Testis (tissue), 3 donors: ENCODE measurements around the gene FBH1. TPM values are rescaled to one million over a fixed set of nuclear protein-coding genes. Genes with fewer than 3 reads are reported as not detected.

Source experiments
- DNase-seq: peaks from one replicate; pipeline ENCODE4 v3.0.0-alpha.2; 2019
- H3K27ac ChIP-seq, 2 donors: fragments of 200-600 bp; sonication (generic); one replicate each; pipeline ENCODE4 v1.5.1; 2019
- H3K27me3 ChIP-seq: fragments of 200-600 bp; sonication (generic); one replicate; pipeline ENCODE4 v1.5.1; 2019
- H3K36me3 ChIP-seq: fragments of 200-600 bp; sonication (generic); one replicate; pipeline ENCODE4 v1.5.1; 2017; ENCODE audit warnings: low read depth; ENCODE audit errors: missing control alignments
- H3K4me1 ChIP-seq: fragments of 200-600 bp; sonication (generic); one replicate; pipeline ENCODE4 v1.5.1; 2019
- H3K4me3 ChIP-seq, 2 donors: fragments of 200-600 bp; sonication (generic); one replicate each; pipeline ENCODE4 v1.5.1; 2017 to 2019
- H3K9me3 ChIP-seq: fragments of 200-600 bp; sonication (generic); one replicate; pipeline ENCODE4 v1.5.1; 2017
- POLR2A ChIP-seq: fragments of 450-650 bp; IDR thresholded peaks from one replicate; pipeline ENCODE4 v1.6.1; 2017; ENCODE audit warnings: antibody characterized with exemption, mild to moderate bottlenecking, moderate library complexity
- WGBS, 2 donors: methylation state at CpG; one replicate each; pipeline ENCODE4 v1.1.5; 2018; 5-methylcytosine and 5-hydroxymethylcytosine counted together
- intact Hi-C: fragments of 100-400 bp; cut with DNase I; formaldehyde crosslinking; loops from one replicate; pipeline ENCODE4 v1.15.1; 2023; ENCODE audit warnings: low total_unique reads
- polyA plus RNA-seq: library from polyadenylated mRNA; stranded (reverse); fragments of 350-450 nt; fragmentation: Illumina TruSeq; extraction: RNeasy Lipid Tissue Mini Kit (QIAGEN cat#74804); gene quantifications from one replicate; pipeline ENCODE4 v1.2.3, GENCODE V29; 2014; ENCODE audit warnings: low read depth, low replicate concordance; ENCODE audit not compliant: insufficient read depth
- total RNA-seq, 2 donors: library from RNA; depleted of rRNA; stranded (reverse); fragments of >200 nt; gene quantifications; one replicate each; pipeline ENCODE4 v1.2.3, GENCODE V29; 2016
- TF ChIP-seq, protein P1 (sequence below), 3 experiments: fragments of 450-650 bp in 2 of 3; fragments of 200-600 bp in 1 of 3; sonication (generic) in 1 of 3; IDR thresholded peaks; one replicate each; pipeline ENCODE4 v1.5.1; 2016 to 2019; ENCODE audit warnings: antibody characterized with exemption in 3 of 3, mild to moderate bottlenecking in 2 of 3, moderate library complexity in 1 of 3

Gene FBH1
- total and polyA plus RNA-seq, 3 donors from 2014 or later = 91.6 to 203 (median 174) TPM

DNA sequence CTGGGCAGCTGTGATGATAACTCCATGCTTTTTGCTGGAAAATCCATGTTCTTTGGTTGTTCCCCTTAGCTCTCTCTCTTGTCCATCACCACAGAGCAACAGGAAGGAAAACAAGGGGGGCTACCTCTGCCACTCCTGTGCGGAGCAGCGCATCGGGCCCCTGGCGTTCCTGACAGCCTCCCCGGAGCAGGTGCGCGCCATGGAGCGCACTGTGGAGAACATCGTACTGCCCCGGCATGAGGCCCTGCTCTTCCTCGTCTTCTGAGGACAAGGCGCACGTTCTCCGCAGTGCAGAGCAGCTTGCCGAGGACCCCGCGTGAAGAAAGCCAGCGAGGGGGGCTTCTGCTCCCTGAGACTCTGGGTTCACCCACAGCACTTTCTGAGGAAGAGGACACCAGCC lies 47.0 kb downstream of the FBH1 start:
- no peak overlapping the region for H3K4me3 ChIP-seq
- H3K27me3 ChIP-seq = no peaks in the 10 kb centered on the region
- H3K36me3 ChIP-seq = no peaks in the 10 kb centered on the region
- no peaks in the 10 kb centered on the region for H3K9me3 ChIP-seq
- DNase-seq = no peak
- intact Hi-C loops = no loop called here
- WGBS, 2 donors = 94 to 95% methylated on average over 17 to 18 of the region's 18 CpGs
- H3K27ac ChIP-seq = no peak overlapping the region
- H3K4me1 ChIP-seq = no peaks in the 10 kb centered on the region
- TF ChIP-seq, protein P1, sequence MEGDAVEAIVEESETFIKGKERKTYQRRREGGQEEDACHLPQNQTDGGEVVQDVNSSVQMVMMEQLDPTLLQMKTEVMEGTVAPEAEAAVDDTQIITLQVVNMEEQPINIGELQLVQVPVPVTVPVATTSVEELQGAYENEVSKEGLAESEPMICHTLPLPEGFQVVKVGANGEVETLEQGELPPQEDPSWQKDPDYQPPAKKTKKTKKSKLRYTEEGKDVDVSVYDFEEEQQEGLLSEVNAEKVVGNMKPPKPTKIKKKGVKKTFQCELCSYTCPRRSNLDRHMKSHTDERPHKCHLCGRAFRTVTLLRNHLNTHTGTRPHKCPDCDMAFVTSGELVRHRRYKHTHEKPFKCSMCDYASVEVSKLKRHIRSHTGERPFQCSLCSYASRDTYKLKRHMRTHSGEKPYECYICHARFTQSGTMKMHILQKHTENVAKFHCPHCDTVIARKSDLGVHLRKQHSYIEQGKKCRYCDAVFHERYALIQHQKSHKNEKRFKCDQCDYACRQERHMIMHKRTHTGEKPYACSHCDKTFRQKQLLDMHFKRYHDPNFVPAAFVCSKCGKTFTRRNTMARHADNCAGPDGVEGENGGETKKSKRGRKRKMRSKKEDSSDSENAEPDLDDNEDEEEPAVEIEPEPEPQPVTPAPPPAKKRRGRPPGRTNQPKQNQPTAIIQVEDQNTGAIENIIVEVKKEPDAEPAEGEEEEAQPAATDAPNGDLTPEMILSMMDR (IDR thresholded peaks at IDR 0.05) = no peak
- no peak for TF ChIP-seq POLR2A

DNA sequence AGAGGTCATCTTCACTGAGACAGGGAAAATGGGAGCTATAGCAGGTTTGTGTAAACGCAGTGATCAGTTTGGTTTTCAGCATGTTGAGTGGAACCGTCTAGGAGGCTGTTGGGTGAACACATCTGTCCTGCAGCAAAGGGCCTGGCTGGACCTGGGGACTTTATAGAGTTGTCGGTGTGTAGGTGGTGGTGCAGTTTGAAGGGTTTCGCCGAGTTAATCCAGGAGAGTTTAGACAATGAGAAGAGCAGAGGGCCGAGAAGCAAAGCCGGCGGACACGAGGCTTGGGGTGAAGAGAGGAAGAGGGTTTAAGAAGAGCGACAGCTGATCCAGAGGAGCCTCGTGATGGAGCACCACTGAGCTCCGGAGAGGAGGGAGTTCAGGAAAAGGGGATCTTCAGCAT lies 48.2 kb downstream of the FBH1 start:
- Histone ChIP-seq H3K4me3 (no peak overlapping the region), H3K4me1 (peaks cover under 1% of the 10 kb centered on the region), H3K27ac (no peak overlapping the region), H3K27me3 (no peaks in the 10 kb centered on the region), H3K9me3 (no peaks in the 10 kb centered on the region), H3K36me3 (no peaks in the 10 kb centered on the region)
- no peak for DNase-seq
- intact Hi-C loops = no loop called here
- no peak for TF ChIP-seq POLR2A
- TF ChIP-seq, protein P1 (IDR thresholded peaks at IDR 0.05) = no peak
- WGBS, 2 donors = 90 to 92% methylated on average over 12 of the region's 12 CpGs

DNA sequence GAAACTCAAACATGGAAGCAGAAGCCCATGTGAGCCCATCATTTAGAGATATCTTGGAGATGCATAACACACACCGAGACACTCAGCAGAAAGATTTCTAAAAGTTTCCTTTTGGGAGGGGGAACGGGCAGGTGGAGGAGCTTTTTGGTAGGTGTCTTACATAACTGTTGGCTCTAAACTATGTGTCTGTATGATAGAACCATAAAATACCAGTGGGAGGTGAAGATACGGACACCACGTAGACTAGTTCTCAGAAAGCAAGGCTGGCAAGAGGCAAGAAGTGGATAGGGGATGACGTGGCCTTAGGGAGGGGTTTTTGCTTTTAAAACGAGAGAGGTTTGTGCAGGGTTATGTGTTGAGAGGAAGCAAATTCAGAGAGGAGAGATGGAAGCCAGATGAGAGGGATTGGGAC lies 50.8 kb downstream of the FBH1 start:
- no peak for TF ChIP-seq POLR2A
- TF ChIP-seq, protein P1 (IDR thresholded peaks at IDR 0.05) = no peak
- H3K27ac ChIP-seq = no peak overlapping the region
- 78 to 84% methylated on average over 6 of the region's 6 CpGs for WGBS, 2 donors
- no peaks in the 10 kb centered on the region for H3K9me3 ChIP-seq
- DNase-seq = no peak
- no peaks in the 10 kb centered on the region for H3K36me3 ChIP-seq
- intact Hi-C loops = no loop called here
- H3K4me1 ChIP-seq = peaks cover 12% of the 10 kb centered on the region
- no peak overlapping the region for H3K4me3 ChIP-seq
- no peaks in the 10 kb centered on the region for H3K27me3 ChIP-seq

DNA sequence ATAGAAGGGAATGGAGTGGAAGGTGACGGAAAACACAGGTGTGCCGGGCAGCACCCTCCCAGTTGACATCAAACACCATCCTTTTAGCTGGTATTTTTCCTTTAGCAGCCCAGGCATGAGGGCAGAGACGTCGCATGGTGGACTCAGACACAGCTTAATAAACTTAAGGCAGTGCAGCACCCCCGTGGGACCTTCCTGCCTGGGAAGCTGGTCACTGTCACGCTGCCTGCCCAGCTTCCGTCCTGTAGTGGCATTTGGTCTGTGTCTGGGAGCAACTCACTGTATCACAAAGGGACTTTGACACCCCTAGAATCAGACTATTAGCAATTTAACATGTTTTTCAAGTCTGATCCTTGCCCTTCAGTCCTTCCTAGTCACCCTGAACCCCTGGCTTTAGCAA lies 51.5 kb downstream of the FBH1 start:
- Histone ChIP-seq H3K27me3 (no peaks in the 10 kb centered on the region), H3K4me1 (peaks cover 14% of the 10 kb centered on the region), H3K9me3 (no peaks in the 10 kb centered on the region), H3K36me3 (no peaks in the 10 kb centered on the region), H3K4me3 (no peak overlapping the region), H3K27ac (no peak overlapping the region)
- DNase-seq = no peak
- 88 to 90% methylated on average over 7 of the region's 7 CpGs for WGBS, 2 donors
- intact Hi-C loops = no loop called here
- TF ChIP-seq POLR2A = no peak
- TF ChIP-seq, protein P1 (IDR thresholded peaks at IDR 0.05) = no peak

DNA sequence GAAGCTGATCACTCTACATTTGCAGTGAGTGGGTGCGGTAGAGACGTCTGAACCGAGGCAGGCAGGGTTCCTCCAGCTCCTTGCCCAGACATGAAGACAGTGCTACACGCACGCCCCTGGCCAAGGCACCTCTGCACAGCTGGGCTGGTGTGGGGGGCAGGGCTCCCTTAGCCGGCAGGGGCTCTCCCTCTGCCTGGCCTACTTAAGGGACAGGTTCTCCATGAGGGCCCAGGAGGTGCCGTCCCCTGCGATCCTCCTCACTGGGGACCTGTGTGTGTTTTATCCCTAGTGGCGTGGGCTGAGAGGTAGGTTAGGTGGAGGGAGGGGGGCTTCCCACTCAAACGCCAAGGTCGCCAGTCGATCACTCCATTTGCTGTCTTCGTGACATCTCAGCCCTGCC lies 52.0 kb downstream of the FBH1 start:
- H3K27ac ChIP-seq = no peak overlapping the region
- TF ChIP-seq POLR2A = no peak
- TF ChIP-seq, protein P1 (IDR thresholded peaks at IDR 0.05) = no peak
- 89 to 93% methylated on average over 12 to 13 of the region's 13 CpGs for WGBS, 2 donors
- DNase-seq = no peak
- H3K9me3 ChIP-seq = no peaks in the 10 kb centered on the region
- no peaks in the 10 kb centered on the region for H3K36me3 ChIP-seq
- H3K27me3 ChIP-seq = no peaks in the 10 kb centered on the region
- peaks cover 14% of the 10 kb centered on the region for H3K4me1 ChIP-seq
- intact Hi-C loops = no loop called here
- no peak overlapping the region for H3K4me3 ChIP-seq
